HG03575 (cell line): ENCODE measurements around the gene CYB5RL.
"Not testable (repeated sequence)": the region's sequence is repeated elsewhere in the genome, so short reads cannot be mapped to it uniquely, and the experiment has no call there.

Source experiments
- ATAC-seq: cut with Tn5 transposase; IDR thresholded peaks from one replicate; pipeline ENCODE4 v1.9.1; 2021; ENCODE audit not compliant: unreplicated experiment, insufficient number of reproducible peaks, low FRiP score; ENCODE audit errors: extremely low read depth

CYB5RL gene

DNA sequence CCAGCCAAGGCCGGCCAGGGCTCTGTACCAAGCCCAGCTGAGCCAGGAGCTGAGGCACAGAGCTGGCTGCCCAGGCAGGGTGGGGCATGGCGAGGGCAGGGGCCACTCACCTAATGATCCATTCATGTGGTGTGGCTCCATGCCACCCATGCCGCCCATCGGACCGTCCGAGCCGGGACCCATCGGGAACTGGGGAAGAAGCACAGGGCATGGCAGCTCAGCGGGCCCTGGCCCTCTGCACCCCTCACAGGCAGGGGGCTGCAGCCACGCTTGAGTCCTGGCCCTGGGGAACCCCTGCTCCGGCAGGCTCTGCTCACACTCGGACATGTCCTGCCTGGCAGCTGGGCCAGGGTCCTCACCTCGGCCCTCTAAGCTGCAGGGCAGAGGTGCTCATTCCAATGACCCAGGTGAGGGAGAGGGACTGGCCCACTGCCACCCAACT, 28.8 kb upstream of the CYB5RL start:
- ATAC-seq, result no peak

DNA sequence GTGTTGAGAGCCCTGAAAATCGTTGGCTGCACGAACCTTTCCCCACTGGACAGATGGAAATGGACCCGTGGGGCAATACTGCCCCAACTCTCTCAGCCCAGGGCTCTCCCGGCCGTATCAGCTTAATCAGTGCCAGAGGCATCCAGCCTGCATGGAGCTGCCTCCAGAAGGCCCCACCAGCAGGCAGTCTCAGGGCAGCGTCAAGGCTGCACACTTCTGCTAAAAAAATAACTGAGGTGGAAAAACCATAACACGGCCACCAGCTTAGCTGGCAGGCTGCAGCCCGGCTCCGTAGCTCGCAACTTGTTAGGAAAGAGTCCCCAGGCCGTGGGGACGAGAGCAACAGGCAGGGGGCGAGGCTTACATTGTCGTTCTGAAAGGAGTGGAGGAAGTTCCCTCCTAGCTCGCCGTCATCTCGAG, 28.1 kb upstream of the CYB5RL start:
- no peak for ATAC-seq

DNA sequence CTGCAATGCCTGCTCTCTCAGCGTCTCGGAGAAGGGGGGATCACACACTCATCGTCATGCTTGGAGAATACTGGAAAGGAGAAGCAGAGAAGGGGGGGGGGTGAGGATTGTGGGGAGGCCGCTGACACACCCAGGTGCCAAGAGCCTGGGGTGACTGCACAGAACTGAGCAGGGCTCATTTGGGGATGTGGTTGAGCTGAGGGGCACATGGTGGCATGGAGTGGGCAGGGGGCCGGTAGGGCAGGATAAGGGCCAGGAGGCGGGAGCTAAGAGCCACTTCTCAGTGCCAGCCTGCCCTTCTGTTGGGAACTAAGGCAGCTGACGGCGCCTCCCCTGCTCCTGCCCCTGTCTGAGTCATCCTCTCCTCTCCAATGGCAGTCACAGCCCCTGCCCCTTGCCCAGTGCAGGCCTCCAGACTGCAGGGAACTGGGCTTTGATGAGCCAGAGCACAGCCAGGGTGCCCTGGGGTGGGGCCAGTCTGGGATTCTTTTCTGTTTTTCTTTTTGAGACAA, 27.3 kb upstream of the CYB5RL start:
- ATAC-seq, result no peak

DNA sequence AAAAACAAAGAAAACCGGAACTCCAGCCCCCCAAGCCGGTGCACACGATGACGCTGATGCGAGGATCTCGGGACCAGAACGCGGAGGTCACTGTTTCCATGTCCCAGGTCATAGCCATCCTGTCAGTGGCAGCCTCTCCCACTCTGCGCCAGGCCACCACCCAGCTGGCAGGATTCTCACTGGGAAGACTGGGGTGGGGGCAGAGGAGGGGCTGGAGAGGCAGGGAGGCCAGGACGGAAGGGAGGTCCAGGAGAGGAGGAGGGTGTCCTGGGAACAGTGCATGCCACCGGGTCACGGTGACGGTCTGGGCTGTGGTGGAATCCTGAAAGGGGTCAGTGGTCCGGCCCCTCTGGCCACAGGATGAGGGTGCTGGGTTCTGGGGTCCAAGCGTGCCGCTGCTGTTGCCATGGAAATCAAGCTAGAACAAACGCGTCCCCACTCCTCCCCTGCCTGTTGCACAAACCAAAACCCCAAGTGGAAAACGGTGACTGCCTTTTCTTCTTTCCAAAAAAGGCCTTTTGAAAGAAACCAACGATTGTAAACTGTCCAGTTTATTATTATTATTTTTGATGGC, 26.2 kb upstream of the CYB5RL start:
- ATAC-seq, result no peak

DNA sequence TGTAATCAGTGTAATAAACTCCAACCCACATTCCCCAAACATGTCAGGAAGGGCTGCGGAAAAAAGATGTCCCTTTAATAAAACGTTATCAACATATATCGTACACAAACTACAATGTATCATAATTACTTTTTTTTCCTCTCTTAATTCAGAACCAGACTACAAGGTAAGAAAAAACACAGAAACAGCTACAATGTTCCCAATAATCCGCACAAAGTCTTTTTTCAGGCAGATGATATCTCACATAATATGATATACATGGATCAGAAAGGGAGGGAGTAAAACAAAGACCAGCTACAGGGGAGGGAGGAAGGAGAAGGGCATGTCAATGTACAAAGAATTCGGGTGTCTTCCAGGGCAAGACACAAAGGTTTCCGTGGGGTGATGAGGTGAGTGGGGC, 25.5 kb upstream of the CYB5RL start:
- ATAC-seq, result no peak

DNA sequence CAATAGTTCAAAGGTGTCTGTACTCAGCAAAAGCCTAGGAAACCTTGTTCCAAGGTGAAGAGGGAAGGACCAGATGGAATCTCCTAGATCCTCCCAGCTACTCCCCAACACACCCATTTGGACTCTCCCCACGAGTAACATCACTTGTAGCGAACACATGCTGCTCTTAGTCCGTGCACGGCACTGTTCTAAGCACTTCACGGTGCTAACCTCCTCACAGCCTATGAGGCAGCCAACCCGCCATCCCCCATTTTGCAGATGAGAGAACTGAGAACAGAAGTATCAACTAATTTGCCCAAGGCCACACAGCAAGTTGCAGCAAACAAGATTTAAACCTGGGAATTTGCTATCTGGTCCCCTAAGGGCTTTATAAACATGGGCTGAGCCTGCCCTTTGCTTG, 24.4 kb upstream of the CYB5RL start:
- ATAC-seq, result no peak

DNA sequence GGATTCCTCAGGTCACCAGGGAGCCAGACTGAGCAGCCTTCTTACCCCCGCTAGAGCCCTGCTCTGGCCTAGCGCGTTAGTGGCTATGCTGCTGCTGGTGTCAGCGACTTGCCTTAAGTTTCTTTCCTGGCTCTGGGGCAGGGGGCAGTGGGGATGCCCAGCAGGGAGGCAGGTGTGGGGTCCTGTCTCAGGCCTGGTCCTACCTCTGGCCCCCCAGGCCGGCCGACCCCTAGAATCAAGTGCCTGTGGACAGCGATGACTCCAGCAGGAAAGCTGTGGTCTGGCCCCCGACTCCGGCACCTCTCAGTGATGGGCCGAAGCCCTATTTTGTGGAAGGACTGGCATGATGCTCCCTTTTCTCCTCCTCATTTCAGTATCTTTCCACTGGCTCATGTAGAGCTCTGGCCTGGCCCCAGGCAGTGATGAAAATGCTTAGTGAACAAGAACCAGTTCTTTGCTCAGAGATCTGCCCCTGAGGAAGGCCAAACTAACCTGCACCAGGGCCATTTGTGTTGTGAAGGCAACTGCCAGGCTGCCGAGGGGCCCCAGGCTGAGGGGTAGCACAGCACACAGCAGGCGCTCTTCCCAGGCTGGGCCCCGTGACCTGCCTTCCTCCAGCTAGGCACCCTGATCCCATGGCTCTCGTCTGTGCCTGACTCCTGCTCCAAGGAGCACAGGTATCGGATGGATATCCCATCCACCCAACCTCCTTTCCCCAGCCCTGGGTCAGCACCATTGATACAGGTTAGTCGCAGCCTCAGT, 23.8 kb upstream of the CYB5RL start:
- ATAC-seq, result no peak

DNA sequence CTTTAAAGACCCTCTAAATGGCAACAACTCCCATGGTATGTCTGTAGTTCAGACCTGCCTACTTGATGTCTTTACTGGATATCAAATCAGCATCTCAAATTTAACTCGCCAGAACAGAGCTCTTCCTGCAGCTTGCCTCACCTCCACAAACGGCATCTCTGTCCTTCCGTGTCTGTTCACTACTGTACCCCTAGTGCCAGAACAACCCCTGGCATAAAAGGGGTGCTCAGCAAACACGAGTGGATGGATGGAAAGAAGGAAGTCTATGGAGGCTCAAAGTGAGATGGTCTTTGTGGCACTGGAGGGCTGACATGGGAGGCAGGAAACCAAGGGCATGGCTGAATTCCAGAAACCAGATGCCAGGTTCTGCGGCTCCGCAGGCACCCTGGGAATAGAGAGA, 22.9 kb upstream of the CYB5RL start:
- no peak for ATAC-seq

DNA sequence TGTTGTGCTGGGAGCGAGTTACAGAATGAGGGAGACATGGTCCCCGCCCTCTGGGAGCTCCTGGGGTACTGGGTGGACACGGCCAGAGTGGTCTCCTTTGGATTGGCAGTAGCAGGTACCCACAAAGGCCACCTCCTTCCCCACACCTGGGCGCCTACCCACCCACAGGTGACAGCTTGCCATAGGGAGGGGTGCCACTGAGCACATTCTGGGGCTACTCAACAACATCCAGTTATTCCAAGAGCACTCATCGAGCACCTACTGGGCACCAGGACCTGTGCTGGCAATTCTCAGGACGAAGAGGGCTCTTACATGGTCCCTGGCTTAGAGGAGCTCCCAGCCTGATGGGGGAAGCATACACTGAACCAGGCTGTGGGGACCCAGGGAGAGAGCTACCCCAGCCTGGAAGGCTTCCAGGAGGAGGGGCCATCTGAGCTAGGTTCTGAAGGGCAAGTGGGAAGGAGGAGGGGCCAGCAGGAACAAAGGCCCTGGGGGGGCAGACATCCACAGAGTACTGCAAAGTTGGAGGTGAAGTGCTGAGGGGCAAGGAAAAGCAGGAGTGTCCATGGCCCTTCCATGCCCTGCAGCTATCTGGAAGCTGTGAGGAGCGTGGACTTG, 22.1 kb upstream of the CYB5RL start:
- no peak for ATAC-seq

DNA sequence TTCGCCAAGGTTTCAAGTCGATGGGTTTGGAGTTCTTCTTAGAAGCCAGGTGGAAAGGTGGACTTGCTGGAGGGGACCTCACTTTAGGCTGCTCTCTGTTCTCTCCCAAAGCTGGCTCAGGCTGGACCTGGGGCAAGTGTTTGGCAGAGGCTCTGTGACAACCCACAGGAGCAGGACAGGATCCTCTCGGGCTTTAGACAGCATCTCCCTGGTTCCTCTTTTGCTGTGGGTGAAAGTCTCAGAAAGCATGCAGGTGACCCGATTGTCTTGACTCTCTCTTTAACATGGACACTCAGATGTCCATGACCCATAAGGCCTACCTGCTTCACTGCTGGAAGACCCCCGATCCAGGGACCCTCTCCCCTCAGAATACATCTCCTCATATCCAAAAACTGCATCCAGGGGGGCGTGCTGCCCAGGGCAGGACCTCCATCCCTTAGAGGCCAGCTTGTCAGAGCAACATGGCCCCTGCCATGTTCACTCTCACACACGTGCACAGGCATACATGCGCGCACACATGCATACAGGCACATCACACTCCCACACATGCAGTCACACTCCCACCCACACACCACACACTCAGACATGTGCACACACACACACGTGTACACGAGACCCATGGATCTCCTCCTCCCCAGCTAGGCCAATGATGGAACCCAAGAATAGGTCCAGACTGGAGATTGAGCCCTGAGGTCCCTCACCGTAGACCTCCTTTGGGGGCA, 21.4 kb upstream of the CYB5RL start:
- no peak for ATAC-seq

DNA sequence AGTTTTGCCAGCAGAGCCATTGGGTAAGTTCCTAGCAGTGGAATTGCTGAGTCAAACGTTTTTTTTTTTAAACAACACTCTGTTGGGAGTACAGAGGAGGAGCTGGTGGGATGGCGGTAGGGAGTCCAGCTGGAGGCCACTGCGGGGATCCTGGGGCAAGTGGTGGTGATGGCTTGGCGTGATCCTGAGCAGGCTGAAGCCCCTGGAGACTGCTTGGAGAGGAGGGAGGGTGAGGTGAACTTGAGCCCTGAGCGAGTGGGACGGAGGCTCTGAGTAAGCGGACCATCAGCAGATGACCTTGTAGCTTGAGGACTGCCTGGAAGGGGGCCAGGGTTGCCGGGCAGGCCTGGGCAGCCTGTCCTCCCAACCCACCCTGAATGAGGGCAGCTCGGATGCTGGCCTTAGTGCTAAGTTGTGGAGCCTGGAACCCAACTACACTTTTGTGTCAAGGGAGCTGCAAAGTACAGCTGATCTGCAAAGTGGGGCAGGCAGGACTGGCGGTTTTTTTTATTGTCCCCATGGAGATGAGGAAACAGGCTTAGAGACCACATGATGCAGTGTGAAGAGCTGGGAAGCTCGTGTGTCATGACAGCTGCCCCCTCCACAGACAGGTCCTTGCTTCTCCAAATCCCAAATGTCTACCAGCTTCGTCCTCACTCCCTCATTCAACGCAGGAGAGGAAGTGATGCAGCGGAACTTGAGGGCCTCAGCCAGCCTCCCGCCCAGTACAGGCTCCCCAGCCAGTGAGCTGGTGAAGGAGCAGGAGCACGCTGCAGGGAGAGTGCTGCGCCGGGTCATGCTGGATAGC, 20.4 kb upstream of the CYB5RL start:
- ATAC-seq, result no peak

DNA sequence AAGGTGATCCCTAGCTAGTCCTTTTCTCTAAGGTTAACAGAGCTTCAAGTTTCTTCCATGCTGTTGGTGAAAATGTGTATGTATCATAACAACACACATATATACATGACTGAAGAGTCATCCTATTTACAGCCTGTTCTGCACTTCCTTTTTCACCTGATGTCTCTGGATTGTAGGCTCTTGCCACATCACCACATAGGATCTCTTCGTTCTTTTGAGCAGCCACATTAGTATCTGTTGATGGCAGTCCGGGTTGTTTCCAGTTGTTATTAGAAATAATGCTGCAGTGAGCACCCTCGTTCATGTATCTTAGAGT, 19.8 kb upstream of the CYB5RL start:
- no peak for ATAC-seq

DNA sequence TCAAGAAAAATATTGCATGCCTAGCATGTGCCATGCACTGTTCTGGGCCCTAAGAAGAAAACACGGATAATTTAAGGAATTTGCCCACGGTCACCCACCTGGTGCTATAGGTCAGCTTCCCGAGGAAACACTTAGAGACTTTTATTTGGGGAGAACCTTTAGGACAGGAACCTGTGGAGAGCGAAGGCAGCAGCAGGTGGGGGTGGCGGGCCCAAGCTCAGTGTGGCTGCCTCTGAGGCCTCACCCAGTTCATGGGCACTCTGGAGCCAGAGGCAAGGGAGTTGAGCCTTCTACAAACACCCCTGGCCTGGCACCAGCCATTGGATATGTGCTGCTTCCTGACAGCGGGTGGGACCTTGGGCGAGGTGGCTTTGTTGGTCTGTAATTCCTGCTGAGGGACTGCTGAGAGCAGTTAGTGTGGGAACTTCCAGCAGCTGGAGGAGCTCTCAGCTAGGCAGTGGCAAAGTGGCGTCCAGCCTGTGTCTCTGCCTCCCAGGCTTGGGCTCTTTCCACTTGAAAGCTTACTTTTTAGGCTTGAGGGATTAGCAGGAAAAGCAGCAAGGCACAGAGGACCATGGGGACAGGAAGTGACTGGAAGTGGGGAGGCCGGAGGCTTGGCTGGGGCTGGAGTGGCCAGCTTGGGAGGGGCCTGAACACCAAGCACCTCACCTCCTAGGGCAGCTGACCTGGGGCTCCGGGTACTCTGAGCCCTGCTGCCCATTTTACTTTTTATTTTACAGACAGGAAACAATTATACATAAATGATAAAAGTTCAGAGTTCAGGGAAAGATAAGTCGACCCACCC, 19.3 kb upstream of the CYB5RL start:
- ATAC-seq, result no peak

DNA sequence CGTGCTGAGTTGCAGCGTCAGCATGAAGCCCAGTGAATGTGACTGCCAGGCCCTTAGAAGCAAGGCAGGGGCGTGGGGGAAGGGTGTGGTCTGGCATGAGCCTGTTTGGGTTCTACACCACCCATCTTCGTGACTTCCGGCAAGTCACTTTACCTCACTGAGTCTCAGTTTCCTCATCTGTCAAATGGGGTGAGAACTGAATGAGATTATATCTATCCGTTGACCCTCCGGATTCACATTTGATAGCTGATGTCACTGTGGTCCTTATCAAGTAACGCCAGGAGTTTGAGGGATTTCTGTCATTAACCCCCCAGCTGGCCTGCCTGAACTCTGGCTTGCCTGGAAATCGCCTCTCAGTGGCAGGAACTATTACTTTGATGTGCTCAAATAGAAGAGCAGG, 15.7 kb upstream of the CYB5RL start:
- no peak for ATAC-seq

DNA sequence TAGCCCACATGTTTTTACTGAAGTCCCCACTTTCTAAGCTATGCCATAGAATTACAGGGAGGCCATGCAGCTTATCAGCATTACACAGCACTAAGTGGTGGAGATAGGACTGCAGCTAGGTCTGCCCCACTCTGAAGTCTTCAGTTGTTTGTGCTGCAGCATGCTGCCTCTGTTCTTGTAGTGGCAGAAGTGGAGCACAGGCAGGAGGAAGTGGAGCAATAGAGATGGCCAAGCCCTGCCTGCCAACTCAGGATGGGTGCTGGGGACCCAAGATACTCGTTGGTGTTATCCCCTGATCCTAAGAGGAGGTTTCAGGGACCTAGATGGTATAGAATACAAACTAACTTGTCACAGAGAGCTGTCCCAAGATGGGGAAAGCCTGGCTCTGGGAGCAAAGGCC, 13.0 kb upstream of the CYB5RL start:
- no peak for ATAC-seq

DNA sequence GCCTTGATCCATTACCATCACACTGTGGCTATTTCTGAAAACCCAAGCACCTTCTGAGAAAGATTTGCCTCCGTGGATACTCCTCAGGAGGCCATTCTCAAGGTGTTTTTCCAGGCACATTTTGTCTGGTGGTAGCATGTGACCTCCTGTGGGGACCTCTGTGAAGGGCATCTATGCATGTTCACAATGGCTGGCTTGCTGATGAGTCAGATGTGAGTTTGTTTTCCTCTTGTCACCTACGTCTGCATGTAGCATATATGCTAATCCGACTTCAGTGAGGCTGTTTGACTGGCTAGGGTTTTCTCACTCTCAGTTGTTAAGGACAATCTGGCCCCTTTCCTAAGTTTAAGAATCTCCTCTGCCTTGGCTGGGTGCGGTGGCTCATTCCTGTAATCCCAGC, 8.1 kb upstream of the CYB5RL start:
- ATAC-seq, result not testable (repeated sequence)

DNA sequence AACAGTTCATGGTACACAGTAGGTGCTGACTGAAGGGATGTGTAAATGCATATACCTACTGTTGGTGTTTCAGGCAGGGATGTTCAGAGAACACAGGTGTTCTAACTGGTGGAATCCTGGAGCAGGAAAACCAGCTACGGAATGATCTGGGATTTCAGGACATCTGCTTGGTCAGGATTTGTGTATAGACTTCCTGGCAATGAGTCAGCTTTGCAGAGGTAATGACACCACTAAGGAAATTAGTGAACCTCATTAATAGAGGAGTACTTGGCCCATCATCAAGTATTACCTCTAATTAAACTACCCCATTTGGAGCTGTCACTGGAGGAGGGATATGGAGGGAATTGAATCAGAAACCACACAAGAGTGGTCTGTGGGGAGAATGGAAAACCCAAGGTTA, 7.5 kb upstream of the CYB5RL start:
- no peak for ATAC-seq

DNA sequence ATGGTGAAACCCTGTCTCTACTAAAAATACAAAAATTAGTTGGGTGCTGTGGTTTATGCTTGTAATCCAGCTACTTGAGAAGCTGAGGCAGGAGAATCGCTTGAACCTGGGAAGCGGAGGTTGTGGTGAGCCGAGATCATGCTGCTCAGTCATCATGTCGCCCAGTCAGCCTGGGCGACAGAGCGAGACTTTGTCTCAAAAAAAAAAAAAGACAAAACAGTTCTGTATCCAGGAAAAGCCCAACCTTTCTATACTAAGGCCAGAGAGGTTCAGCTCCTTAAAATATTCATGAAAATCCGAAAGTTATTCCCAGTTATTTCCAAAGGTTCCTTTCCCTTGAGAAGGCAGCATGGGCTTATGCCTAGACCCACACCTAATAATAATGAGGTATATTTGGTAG, 4.4 kb upstream of the CYB5RL start:
- no peak for ATAC-seq
